Loucy (cell line): ENCODE data around the gene WDR37.

ENCODE experiments used
- H2AFZ ChIP-seq: fragments of 200-600 bp; sonication (generic); 2 replicates; pipeline ENCODE4 v1.6.0; 2016; ENCODE audit warnings: antibody characterized with exemption, mild to moderate bottlenecking, low read length, moderate library complexity
- H3F3A ChIP-seq: fragments of 200-600 bp; 2 replicates; pipeline ENCODE4 v1.6.0; 2016; ENCODE audit warnings: antibody characterized with exemption, low read depth, mild to moderate bottlenecking
- H3K27me3 ChIP-seq: fragments of 200-600 bp; sonication (generic); 2 replicates; pipeline ENCODE4 v1.6.1; 2014; ENCODE audit warnings: low read length, mild to moderate bottlenecking; ENCODE audit not compliant: insufficient read depth, poor library complexity, severe bottlenecking
- H3K36me3 ChIP-seq: fragments of 200-600 bp; sonication (generic); 2 replicates; pipeline ENCODE4 v1.6.1; 2016; ENCODE audit warnings: low read length; ENCODE audit not compliant: insufficient read depth
- H3K4me1 ChIP-seq: fragments of 200-600 bp; sonication (generic); 2 replicates; pipeline ENCODE4 v1.5.1; 2014; ENCODE audit warnings: low read length, mild to moderate bottlenecking; ENCODE audit not compliant: insufficient read depth, poor library complexity, severe bottlenecking
- H3K4me2 ChIP-seq: fragments of 200-600 bp; sonication (generic); 2 replicates; pipeline ENCODE4 v1.6.0; 2014; ENCODE audit warnings: antibody characterized with exemption, low read length, low read depth, mild to moderate bottlenecking; ENCODE audit not compliant: poor library complexity, severe bottlenecking
- H3K4me3 ChIP-seq: fragments of 200-600 bp; sonication (generic); 2 replicates; pipeline ENCODE4 v1.5.1; 2014; ENCODE audit warnings: low read length, mild to moderate bottlenecking, mixed read lengths; ENCODE audit not compliant: poor library complexity, severe bottlenecking
- H3K79me2 ChIP-seq: fragments of 200-600 bp; sonication (generic); 2 replicates; pipeline ENCODE4 v1.6.1; 2014; ENCODE audit warnings: low read length; ENCODE audit not compliant: insufficient read depth
- H3K9ac ChIP-seq: fragments of 200-600 bp; sonication (generic); 2 replicates; pipeline ENCODE4 v1.6.0; 2014; ENCODE audit warnings: mild to moderate bottlenecking, low read depth, low read length, moderate library complexity; ENCODE audit not compliant: poor library complexity, severe bottlenecking
- H3K9me2 ChIP-seq: fragments of 200-600 bp; sonication (generic); replicated peaks from 2 replicates; pipeline ENCODE4 v1.6.1; 2016; ENCODE audit warnings: low read depth, low read length, mixed read lengths
- H3K9me3 ChIP-seq: fragments of 200-600 bp; sonication (generic); 2 replicates; pipeline ENCODE4 v1.6.1; 2014; ENCODE audit warnings: mild to moderate bottlenecking, antibody characterized with exemption, low read length, low read depth; ENCODE audit not compliant: insufficient read depth
- H4K20me1 ChIP-seq: fragments of 200-600 bp; sonication (generic); 2 replicates; pipeline ENCODE4 v1.6.0; 2014; ENCODE audit warnings: antibody characterized with exemption, low read length, mild to moderate bottlenecking; ENCODE audit not compliant: insufficient read depth, poor library complexity, severe bottlenecking
- CTCF ChIP-seq: fragments of 200-600 bp; sonication (generic); conservative IDR thresholded peaks from 2 replicates; pipeline ENCODE4 v1.5.1; 2014; ENCODE audit warnings: mild to moderate bottlenecking, antibody characterized with exemption, low read length
- EZH2phosphoT487 ChIP-seq: fragments of 200-600 bp; IDR thresholded peaks from 2 replicates; pipeline ENCODE4 v1.6.1; 2018; ENCODE audit warnings: antibody characterized with exemption, mild to moderate bottlenecking, moderate library complexity, borderline replicate concordance

Gene WDR37

GRCh38 chr10:1174022-1174421 is 117.8 kb downstream of the WDR37 start:
- H3K9me2 ChIP-seq, result no peaks in the 10 kb centered on the region
- no peaks in the 10 kb centered on the region for H3K9me3 ChIP-seq
- no peak overlapping the region for H3K4me2 ChIP-seq
- TF ChIP-seq EZH2phosphoT487 (no peak), CTCF (no peak)
- no peaks in the 10 kb centered on the region for H4K20me1 ChIP-seq
- H3K4me1 ChIP-seq, result no peaks in the 10 kb centered on the region
- H3K79me2 ChIP-seq, result no peaks in the 10 kb centered on the region
- no peaks in the 10 kb centered on the region for H3K36me3 ChIP-seq
- no peak overlapping the region for H3K9ac ChIP-seq
- H3F3A ChIP-seq, result no peaks in the 10 kb centered on the region
- H3K27me3 ChIP-seq, result no peaks in the 10 kb centered on the region
- no peak overlapping the region for H3K4me3 ChIP-seq
- H2AFZ ChIP-seq, result no peak overlapping the region

- Histone ChIP-seq H3K4me1 (no peaks in the 10 kb centered on the region), H3K9me2 (no peaks in the 10 kb centered on the region), H3K4me3 (no peak overlapping the region), H3K36me3 (no peaks in the 10 kb centered on the region), H3K4me2 (no peak overlapping the region), H3K9me3 (no peaks in the 10 kb centered on the region), H4K20me1 (no peaks in the 10 kb centered on the region), H3F3A (no peaks in the 10 kb centered on the region), H3K27me3 (no peaks in the 10 kb centered on the region), H3K79me2 (no peaks in the 10 kb centered on the region), H3K9ac (no peak overlapping the region), H2AFZ (no peak overlapping the region)
- no peak for TF ChIP-seq EZH2phosphoT487
- no peak for TF ChIP-seq CTCF
These were observed 119.9 kb downstream of the WDR37 start for GRCh38 chr10:1175956-1176565.

- Histone ChIP-seq H3K9me2 (no peaks in the 10 kb centered on the region), H3K4me2 (no peak overlapping the region), H3K9ac (no peak overlapping the region), H3F3A (no peaks in the 10 kb centered on the region), H2AFZ (no peak overlapping the region), H4K20me1 (no peaks in the 10 kb centered on the region), H3K27me3 (no peaks in the 10 kb centered on the region), H3K79me2 (no peaks in the 10 kb centered on the region), H3K36me3 (no peaks in the 10 kb centered on the region), H3K4me3 (no peak overlapping the region), H3K9me3 (no peaks in the 10 kb centered on the region), H3K4me1 (no peaks in the 10 kb centered on the region)
- TF ChIP-seq EZH2phosphoT487 (no peak), CTCF (no peak)
These were observed 121.8 kb downstream of the WDR37 start for GRCh38 chr10:1177936-1178335.
